Heart left ventricle (tissue), 16 donors: ENCODE measurements around the gene ESPNL. TPM values are rescaled to one million over a fixed set of nuclear protein-coding genes. Genes with fewer than 3 reads are reported as not detected.

Experiments
- ATAC-seq, 4 donors: fragments of 200-7000 bp; cut with Tn5 transposase; one replicate each; pipeline ENCODE4 v1.9.1; 2020 to 2022; ENCODE audit warnings: moderate library complexity in 4 of 4, mild to moderate bottlenecking in 3 of 4, moderate number of reproducible peaks in 1 of 4
- DNase-seq, 5 donors: peaks; one replicate each; pipeline ENCODE4 v3.0.0-alpha.2; 2020
- H3K27ac ChIP-seq, 12 donors: fragments of 200-600 bp; sonication (generic) in 4 of 12; one replicate each; pipeline versions ENCODE4 v1.5.0 to v1.8.0; 2016 to 2022; ENCODE audit warnings: mild to moderate bottlenecking in 2 of 12
- H3K27me3 ChIP-seq, 9 donors: fragments of 200-600 bp; sonication (generic) in 2 of 9; one replicate each; pipeline versions ENCODE4 v1.5.1 to v1.8.0; 2016 to 2022; ENCODE audit warnings: mild to moderate bottlenecking in 3 of 9
- H3K36me3 ChIP-seq, 9 donors: fragments of 200-600 bp; sonication (generic) in 2 of 9; one replicate each; pipeline versions ENCODE4 v1.5.0 to v1.8.0; 2018 to 2022; ENCODE audit warnings: mild to moderate bottlenecking in 2 of 9
- H3K4me1 ChIP-seq, 12 donors: fragments of 200-600 bp; sonication (generic) in 4 of 12; one replicate each; pipeline versions ENCODE4 v1.5.0 to v1.8.0; 2016 to 2022; ENCODE audit warnings: mild to moderate bottlenecking in 3 of 12
- H3K4me3 ChIP-seq, 12 donors: fragments of 200-600 bp; sonication (generic) in 4 of 12; one replicate each; pipeline versions ENCODE4 v1.5.0 to v1.8.0; 2017 to 2022; ENCODE audit warnings: mild to moderate bottlenecking in 9 of 12, moderate library complexity in 4 of 12
- H3K9me3 ChIP-seq, 12 donors: fragments of 200-600 bp; sonication (generic) in 4 of 12; one replicate each; pipeline versions ENCODE4 v1.5.0 to v1.8.0; 2016 to 2022; ENCODE audit warnings: mild to moderate bottlenecking in 1 of 12
- POLR2A ChIP-seq, 2 donors: fragments of 450-650 bp; IDR thresholded peaks; one replicate each; pipeline ENCODE4 v1.6.1; 2017; ENCODE audit warnings: antibody characterized with exemption in 2 of 2, mild to moderate bottlenecking in 2 of 2, moderate library complexity in 2 of 2
- WGBS, 4 donors: extraction: QIAGEN DNeasy Blood & Tissue Kit in 2 of 4; methylation state at CpG; one replicate each; pipeline versions ENCODE4 v1.1.5 to v1.1.7; 2013 to 2018; 5-methylcytosine and 5-hydroxymethylcytosine counted together
- intact Hi-C, 10 donors: fragments of 100-400 bp; cut with DNase I; formaldehyde crosslinking; loops; one replicate each; pipeline versions ENCODE4 v1.11.1 to v1.14.2; 2022
- polyA plus RNA-seq, 2 donors: library from polyadenylated mRNA; stranded (reverse); fragments of 200-250 nt; gene quantifications; one replicate each; pipeline ENCODE4 v1.2.3, GENCODE V29; 2013
- total RNA-seq, 9 donors: library from RNA; depleted of rRNA in 2 of 9; stranded (reverse); fragments of >200 nt in 2 of 9; fragmentation: NEBNext Ultra II Directional in 3 of 9; extraction: Animal tissue kit (Norgen Biotek cat#: 25700) in 3 of 9; gene quantifications; one replicate each; pipeline versions ENCODE4 v1.1.0 to v1.2.4, GENCODE V29; 2016 to 2023
- TF ChIP-seq, protein P1 (sequence below), 12 donors: fragments of 200-600 bp; sonication (generic) in 4 of 12; IDR thresholded peaks; one replicate each; pipeline versions ENCODE4 v1.5.0 to v1.8.0; 2018 to 2022; ENCODE audit warnings: antibody characterized with exemption in 12 of 12, mild to moderate bottlenecking in 5 of 12
- donor health status: ischemic (EF 13 %, LVEDD 7.1; RV severe dilation, severe dysfunction).
- donor health status: healthy with polysubstance abuse.
- donor health status: DM: no; HTN: yes; CAD: no.
- donor health status: DM: no; HTN: no; CAD: no.
- donor health status: ischemic (EF 25% LVEDD 6.9; RV normal size, moderate dysfunction).
- donor health status: ischemic (EF 25% LVEDD 5.7; RV mildly dilated, moderate dysfunction).
- donor health status: healthy.
- donor health status: DM: yes; HTN: yes; CAD: no.
- donor health status: ischemic (EF 35%, LVEDD 5.7; RV mildly dilated, moderate dysfunction).
- donor health status: nonischemic (EF 11% LVEDD 7.7; RV severe dilation, severe dysfunction).
- donor health status: DM: yes; HTN: yes; CAD: no.
- donor health status: PGD.
- donor health status: ischemic (EF 29% LVEDD 5.4; RV normal size, mild dysfunction).
- donor health status: nonischemic (EF 23%, LVEDD 6.1; RV moderate dilation, normal function).

Gene ESPNL
- total and polyA plus RNA-seq, 11 donors, result 0.05 to 1.2 (median 0.27) TPM; not detected in 2

DNA sequence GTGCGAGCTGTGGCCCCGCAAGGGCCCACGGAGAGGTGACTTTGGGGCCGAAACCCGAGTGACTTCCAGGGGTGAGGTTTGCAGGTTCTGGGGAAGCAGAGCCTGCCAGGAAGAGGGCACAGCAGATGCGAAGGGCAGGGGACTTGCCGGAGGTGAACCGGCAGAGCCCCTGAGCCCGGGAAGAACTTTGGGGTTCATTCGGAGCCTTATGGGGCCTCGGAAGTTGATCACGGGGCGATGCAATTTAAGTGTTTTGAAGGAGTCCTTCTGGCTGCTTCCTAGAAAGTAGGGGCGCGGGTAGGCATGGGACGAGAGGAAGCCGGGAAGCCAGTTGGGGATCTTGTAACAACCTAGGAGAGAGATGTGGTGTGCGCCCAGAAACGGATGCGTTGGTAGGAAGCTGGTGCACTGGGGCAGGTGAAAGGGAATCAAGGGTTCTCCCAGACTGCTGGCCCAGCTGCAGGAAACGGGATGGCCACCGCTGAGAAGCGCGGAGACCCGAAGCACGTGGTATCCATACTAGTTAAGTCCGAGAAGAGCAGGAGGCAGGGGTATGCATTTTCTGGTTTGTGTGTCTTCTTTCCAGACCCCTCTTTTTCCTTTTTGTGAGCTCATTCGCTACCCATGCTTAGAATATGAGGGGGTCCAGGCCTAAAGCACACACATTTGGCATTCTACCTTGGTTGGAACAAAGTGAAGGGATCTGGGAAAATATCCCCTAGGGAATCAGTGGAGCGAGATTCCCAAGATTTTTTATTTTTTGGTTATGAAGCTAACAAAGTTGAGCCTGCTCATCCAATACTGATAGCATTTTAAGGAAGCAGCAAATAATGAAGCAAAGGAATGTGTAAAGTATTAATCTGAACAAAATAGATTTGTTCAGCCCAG, 38.6 kb upstream of the ESPNL start:
- Histone ChIP-seq H3K36me3 (peaks cover 0 to 24% (median 12%) of the 10 kb centered on the region in 9 donors), H3K4me3 (peak overlapping the region; percentile 64 to 95 (median 88)), H3K4me1 (peaks cover 0 to 22% (median 14%) of the 10 kb centered on the region in 12 donors), H3K27ac (peak overlapping the region in 11 of 12 donors; percentile 60 to 95 (median 88)), H3K27me3 (no peaks in the 10 kb centered on the region), H3K9me3 (no peaks in the 10 kb centered on the region)
- peak in 1 of 5 donors; percentile 19 for DNase-seq
- WGBS, 4 donors, result 3 to 5% (median 4%) methylated on average over 27 to 29 of the region's 29 CpGs
- intact Hi-C loops, result loop anchor here in 7 of 10 donors (2.0 to 10.0 kb wide), 6 partner anchors 76 to 223 kb away; partner anchors contain the start of genes UBE2F (in 5 of the 7), KLHL30 (in 1 of the 7), PER2 (in 1 of the 7) and RAMP1 (in 1 of the 7)
- no peak for ATAC-seq
- no peak for TF ChIP-seq POLR2A (IDR thresholded peaks at IDR 0.05)
- TF ChIP-seq, protein P1, sequence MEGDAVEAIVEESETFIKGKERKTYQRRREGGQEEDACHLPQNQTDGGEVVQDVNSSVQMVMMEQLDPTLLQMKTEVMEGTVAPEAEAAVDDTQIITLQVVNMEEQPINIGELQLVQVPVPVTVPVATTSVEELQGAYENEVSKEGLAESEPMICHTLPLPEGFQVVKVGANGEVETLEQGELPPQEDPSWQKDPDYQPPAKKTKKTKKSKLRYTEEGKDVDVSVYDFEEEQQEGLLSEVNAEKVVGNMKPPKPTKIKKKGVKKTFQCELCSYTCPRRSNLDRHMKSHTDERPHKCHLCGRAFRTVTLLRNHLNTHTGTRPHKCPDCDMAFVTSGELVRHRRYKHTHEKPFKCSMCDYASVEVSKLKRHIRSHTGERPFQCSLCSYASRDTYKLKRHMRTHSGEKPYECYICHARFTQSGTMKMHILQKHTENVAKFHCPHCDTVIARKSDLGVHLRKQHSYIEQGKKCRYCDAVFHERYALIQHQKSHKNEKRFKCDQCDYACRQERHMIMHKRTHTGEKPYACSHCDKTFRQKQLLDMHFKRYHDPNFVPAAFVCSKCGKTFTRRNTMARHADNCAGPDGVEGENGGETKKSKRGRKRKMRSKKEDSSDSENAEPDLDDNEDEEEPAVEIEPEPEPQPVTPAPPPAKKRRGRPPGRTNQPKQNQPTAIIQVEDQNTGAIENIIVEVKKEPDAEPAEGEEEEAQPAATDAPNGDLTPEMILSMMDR (IDR thresholded peaks at IDR 0.05), result no peak

DNA sequence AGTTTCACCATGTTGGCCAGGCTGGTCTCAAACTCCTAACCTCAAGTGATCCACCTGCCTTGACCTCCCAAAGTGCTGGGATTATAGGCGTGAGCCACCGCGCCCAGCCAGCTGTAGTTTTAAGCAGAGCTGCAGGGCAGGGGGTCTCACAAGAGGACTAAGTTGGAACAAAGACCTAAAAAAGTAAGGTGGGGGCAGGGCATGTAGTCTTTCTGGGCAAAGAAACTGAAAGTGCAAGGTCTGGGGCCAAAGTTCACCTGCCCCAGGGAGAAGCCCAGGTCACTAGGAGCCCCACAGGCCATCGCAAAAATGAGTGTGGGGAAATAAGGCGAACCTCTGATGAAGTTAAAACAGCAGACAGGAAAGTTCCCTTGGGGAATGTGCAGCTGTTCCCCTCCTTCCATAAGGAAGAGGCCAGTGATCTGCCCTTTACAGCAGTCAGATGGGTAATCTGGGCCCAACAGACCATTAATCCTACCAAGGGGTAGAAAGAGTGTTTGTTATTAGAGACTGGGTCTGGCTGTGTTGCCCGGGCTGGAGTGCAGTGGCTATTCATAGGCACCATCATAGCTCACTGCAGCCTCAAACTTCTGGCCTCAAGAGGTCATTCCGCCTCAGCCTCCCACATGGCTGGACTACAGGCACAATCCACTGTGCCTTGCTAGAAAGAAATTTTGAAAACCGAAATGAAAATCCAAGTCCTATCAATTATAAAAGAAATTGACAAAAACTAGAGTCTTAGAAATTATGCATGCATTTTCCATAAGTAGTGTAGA, 36.5 kb upstream of the ESPNL start:
- intact Hi-C loops, result loop anchor here in 7 of 10 donors (5.0 to 10.0 kb wide), 5 partner anchors 74 to 221 kb away; partner anchors contain the start of genes UBE2F (in 4 of the 7), KLHL30 (in 1 of the 7), PER2 (in 1 of the 7) and RAMP1 (in 1 of the 7)
- Histone ChIP-seq H3K9me3 (no peaks in the 10 kb centered on the region), H3K27me3 (no peaks in the 10 kb centered on the region), H3K36me3 (peaks cover 0 to 42% (median 28%) of the 10 kb centered on the region in 9 donors), H3K4me1 (peaks cover 0 to 21% (median 14%) of the 10 kb centered on the region in 12 donors), H3K4me3 (no peak overlapping the region), H3K27ac (no peak overlapping the region)
- ATAC-seq, result no peak
- DNase-seq, result no peak
- no peak for TF ChIP-seq POLR2A (IDR thresholded peaks at IDR 0.05)
- TF ChIP-seq, protein P1 (IDR thresholded peaks at IDR 0.05), result no peak
- 90 to 94% (median 92%) methylated on average over 8 of the region's 8 CpGs for WGBS, 4 donors

DNA sequence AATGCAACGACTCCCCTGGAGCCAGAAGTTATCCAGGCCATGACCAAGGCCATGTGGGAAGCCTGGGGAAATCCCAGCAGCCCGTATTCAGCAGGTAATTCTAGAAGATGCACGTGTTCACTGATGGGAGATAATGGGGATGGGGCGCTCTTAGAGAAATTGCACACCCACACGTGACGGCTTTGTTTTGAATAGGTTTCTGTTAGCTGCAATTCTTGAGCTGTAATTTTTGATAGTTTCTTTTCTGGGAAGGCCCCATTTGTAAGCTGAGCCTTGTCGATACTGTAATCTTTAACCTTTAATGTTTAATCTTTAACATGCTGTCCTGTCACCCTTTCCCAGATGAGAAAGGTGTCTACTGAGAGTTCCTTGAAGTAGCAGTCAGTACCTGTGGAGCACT, 35.8 kb upstream of the ESPNL start:
- intact Hi-C loops, result loop anchor here in 7 of 10 donors (5.0 to 10.0 kb wide), 5 partner anchors 73 to 220 kb away; partner anchors contain the start of genes UBE2F (in 4 of the 7), KLHL30 (in 1 of the 7), PER2 (in 1 of the 7) and RAMP1 (in 1 of the 7)

More for the DNA sequence above, 35.8 kb upstream of the ESPNL start:
- Histone ChIP-seq H3K27me3 (no peaks in the 10 kb centered on the region), H3K4me1 (peaks cover 0 to 18% (median 13%) of the 10 kb centered on the region in 12 donors), H3K36me3 (peaks cover 0 to 50% (median 36%) of the 10 kb centered on the region in 9 donors), H3K9me3 (no peaks in the 10 kb centered on the region), H3K27ac (no peak overlapping the region), H3K4me3 (no peak overlapping the region)
- ATAC-seq (no peak), DNase-seq (no peak)
- 86 to 93% (median 91%) methylated on average over 7 of the region's 7 CpGs for WGBS, 4 donors
- TF ChIP-seq POLR2A (IDR thresholded peaks at IDR 0.05), result no peak
- TF ChIP-seq, protein P1 (IDR thresholded peaks at IDR 0.05), result no peak
